SK-N-SH (cell line): ENCODE measurements around the gene UNC5B.

Experiments used
- EZH2phosphoT487 ChIP-seq: fragments of 200-600 bp; sonication (generic); IDR thresholded peaks from 2 replicates; pipeline ENCODE4 v1.6.1; 2017; ENCODE audit warnings: low read depth, mixed run types, mild to moderate bottlenecking, antibody characterized with exemption, moderate library complexity, borderline replicate concordance
- MAX ChIP-seq: IDR thresholded peaks from 2 replicates; pipeline ENCODE4 v1.4.0; 2012; ENCODE audit warnings: low read depth
- MXI1 ChIP-seq: IDR thresholded peaks from 2 replicates; pipeline ENCODE4 v1.6.1; 2012; ENCODE audit warnings: mild to moderate bottlenecking, low read depth, low read length, improper control_type of control experiment
- TCF12 ChIP-seq: IDR thresholded peaks from 2 replicates; pipeline ENCODE4 v1.4.0; 2012
- USF2 ChIP-seq: fragments of 150-350 bp; IDR thresholded peaks from 2 replicates; pipeline ENCODE4 v1.6.1; 2017; ENCODE audit warnings: antibody characterized with exemption, low read length, low read depth, borderline replicate concordance

- TF ChIP-seq USF2 (no peak), EZH2phosphoT487 (no peak), MAX (no peak), TCF12 (no peak), MXI1 (no peak)
Observed at GRCh38 chr10:71331736-71332135, 119.4 kb downstream of the UNC5B start.
